IMR-90 (cell line): ENCODE measurements around the gene DDC. TPM values are rescaled to one million over a fixed set of nuclear protein-coding genes. Genes with fewer than 3 reads are reported as not detected.

Source experiments
- ATAC-seq: fragments of 200-7000 bp; cut with Tn5 transposase; 2 replicates; pipeline ENCODE4 v1.9.1; 2020; ENCODE audit warnings: low read depth, mild to moderate bottlenecking, moderate library complexity
- BruUV-seq: library from RNA; stranded (reverse); fragments of 400-500 nt; replicated peaks from 2 replicates; lab custom pipeline; 2021; lab: Mats Ljungman, UMichigan
- CTCF ChIA-PET: fragments of 300-600 bp; formaldehyde crosslinking; extraction: SDS; loops from one replicate; lab custom pipeline; 2021; ENCODE audit warnings: antibody characterized with exemption; lab: Yijun Ruan, JAX
- POLR2A ChIA-PET: fragments of 300-600 bp; sonication (Branson Sonifier 250); formaldehyde crosslinking; loops from one replicate; lab custom pipeline; 2022; ENCODE audit warnings: antibody characterized with exemption; ENCODE audit not compliant: unreplicated experiment; lab: Charles Lee
- DNase-seq: peaks from one replicate; pipeline ENCODE4 v3.0.0; 2013
- H2AFZ ChIP-seq: replicated peaks from 2 replicates; pipeline ENCODE3; 2013; ENCODE audit warnings: low read length, mild to moderate bottlenecking; ENCODE audit not compliant: poor library complexity
- H2AK5ac ChIP-seq: 2 replicates; pipeline ENCODE4 v1.6.1; 2013; ENCODE audit warnings: low read depth, low read length, inconsistent platforms
- H2AK9ac ChIP-seq: replicated peaks from 2 replicates; pipeline ENCODE3; 2013; ENCODE audit warnings: mild to moderate bottlenecking, low read depth, low read length, moderate library complexity; ENCODE audit not compliant: poor library complexity
- H2BK120ac ChIP-seq: 2 replicates; pipeline ENCODE4 v1.6.1; 2013; ENCODE audit warnings: low read depth, low read length, inconsistent platforms
- H2BK15ac ChIP-seq: 3 replicates; pipeline ENCODE4 v1.6.1; 2013; ENCODE audit warnings: low read depth, low read length, inconsistent platforms
- H2BK20ac ChIP-seq: 2 replicates; pipeline ENCODE4 v1.6.1; 2013; ENCODE audit warnings: low read depth, mild to moderate bottlenecking, inconsistent platforms, low read length, moderate library complexity
- H2BK5ac ChIP-seq: 2 replicates; pipeline ENCODE4 v1.6.1; 2013; ENCODE audit warnings: mild to moderate bottlenecking, low read depth, low read length, inconsistent platforms; ENCODE audit not compliant: poor library complexity, severe bottlenecking
- H3K14ac ChIP-seq: replicated peaks from 2 replicates; pipeline ENCODE4 v1.6.1; 2013; ENCODE audit warnings: low read depth, low read length, inconsistent platforms
- H3K18ac ChIP-seq: 2 replicates; pipeline ENCODE4 v1.6.1; 2013; ENCODE audit warnings: low read depth, low read length, control low read depth
- H3K23ac ChIP-seq: 2 replicates; pipeline ENCODE4 v1.6.1; 2013; ENCODE audit warnings: low read depth, low read length, inconsistent platforms
- H3K27ac ChIP-seq: 2 replicates; pipeline ENCODE4 v1.5.1; 2013; ENCODE audit warnings: mild to moderate bottlenecking, control low read depth, low read length; ENCODE audit not compliant: insufficient read depth
- H3K27me3 ChIP-seq: 2 replicates; pipeline ENCODE4 v1.6.1; 2013; ENCODE audit warnings: low read length; ENCODE audit not compliant: control insufficient read depth, insufficient read depth
- H3K36me3 ChIP-seq: 2 replicates; pipeline ENCODE4 v1.6.1; 2013; ENCODE audit warnings: low read length, mixed read lengths; ENCODE audit not compliant: control insufficient read depth, insufficient read depth
- H3K4ac ChIP-seq: 2 replicates; pipeline ENCODE4 v1.6.1; 2013; ENCODE audit warnings: low read depth, low read length, inconsistent platforms
- H3K4me1 ChIP-seq: 2 replicates; pipeline ENCODE4 v1.6.1; 2013; ENCODE audit warnings: low read length, mixed read lengths; ENCODE audit not compliant: control insufficient read depth, insufficient read depth
- H3K4me2 ChIP-seq: 2 replicates; pipeline ENCODE4 v1.6.1; 2013; ENCODE audit warnings: low read depth, mild to moderate bottlenecking, control low read depth, low read length, moderate library complexity
- H3K4me3 ChIP-seq: 2 replicates; pipeline ENCODE4 v1.5.1; 2013; ENCODE audit warnings: low read depth, mild to moderate bottlenecking, control low read depth, low read length, moderate library complexity; ENCODE audit not compliant: insufficient read depth
- H3K56ac ChIP-seq: 2 replicates; pipeline ENCODE4 v1.6.1; 2013; ENCODE audit warnings: low read length, inconsistent platforms; ENCODE audit not compliant: insufficient read depth; ENCODE audit errors: extremely low read depth
- H3K79me1 ChIP-seq, 2 experiments: 2 replicates each; pipeline ENCODE4 v1.6.1; 2013; ENCODE audit warnings: low read length in 2 of 2, inconsistent platforms in 1 of 2, low read depth in 1 of 2
- H3K9ac ChIP-seq: 2 replicates; pipeline ENCODE4 v1.6.1; 2013; ENCODE audit warnings: low read depth, low read length, control low read depth
- H3K9me1 ChIP-seq: 2 replicates; pipeline ENCODE4 v1.6.1; 2013; ENCODE audit warnings: low read length, inconsistent platforms; ENCODE audit not compliant: insufficient read depth
- H3K9me3 ChIP-seq: 2 replicates; pipeline ENCODE4 v1.6.1; 2013; ENCODE audit warnings: low read length; ENCODE audit not compliant: control insufficient read depth, insufficient read depth
- H4K20me1 ChIP-seq: 2 replicates; pipeline ENCODE4 v1.6.1; 2013; ENCODE audit warnings: low read length, inconsistent platforms; ENCODE audit not compliant: insufficient read depth
- H4K5ac ChIP-seq: 2 replicates; pipeline ENCODE4 v1.6.1; 2013; ENCODE audit warnings: mild to moderate bottlenecking, low read depth, low read length, control low read depth
- H4K8ac ChIP-seq, 2 experiments: 2 replicates each; pipeline ENCODE4 v1.6.1; 2013; ENCODE audit warnings: low read depth in 2 of 2, low read length in 2 of 2, control low read depth in 1 of 2, inconsistent platforms in 1 of 2
- H4K91ac ChIP-seq: 2 replicates; pipeline ENCODE4 v1.6.1; 2013; ENCODE audit warnings: low read depth, low read length, inconsistent platforms; ENCODE audit not compliant: insufficient read depth
- BHLHE40 ChIP-seq: fragments of 150-350 bp; IDR thresholded peaks from 2 replicates; pipeline ENCODE4 v1.6.1; 2016; ENCODE audit warnings: mild to moderate bottlenecking, low read depth, low read length
- CEBPB ChIP-seq: IDR thresholded peaks from 2 replicates; pipeline ENCODE4 v1.6.1; 2012; ENCODE audit warnings: low read depth, low read length, improper control_type of control experiment
- FOS ChIP-seq: fragments of 150-350 bp; IDR thresholded peaks from 2 replicates; pipeline ENCODE4 v1.6.1; 2016; ENCODE audit warnings: low read depth, low read length
- MXI1 ChIP-seq: IDR thresholded peaks from 2 replicates; pipeline ENCODE4 v1.6.1; 2012; ENCODE audit warnings: low read depth, mild to moderate bottlenecking, low read length, moderate library complexity, borderline replicate concordance
- NFE2L2 ChIP-seq: fragments of 150-350 bp; IDR thresholded peaks from 2 replicates; pipeline ENCODE4 v1.6.1; 2016; ENCODE audit warnings: low read depth, mild to moderate bottlenecking, low read length
- POLR2A ChIP-seq: IDR thresholded peaks from 2 replicates; pipeline ENCODE4 v1.6.1; 2012; ENCODE audit warnings: mild to moderate bottlenecking, low read depth, low read length
- RAD21 ChIP-seq: IDR thresholded peaks from 2 replicates; pipeline ENCODE4 v1.6.1; 2012; ENCODE audit warnings: low read length, improper control_type of control experiment
- SMC3 ChIP-seq: fragments of 150-350 bp; IDR thresholded peaks from 2 replicates; pipeline ENCODE4 v1.6.1; 2016; ENCODE audit warnings: low read depth, mild to moderate bottlenecking, antibody characterized with exemption, low read length, moderate library complexity
- WGBS, 2 experiments: methylation state at CpG; one replicate each; pipeline versions ENCODE4 v1.1.5 to v1.1.7; 2013; ENCODE audit warnings: missing lambda C conversion rate in 2 of 2; ENCODE audit not compliant: insufficient read length in 1 of 2; ENCODE audit errors: extremely low coverage in 2 of 2; 5-methylcytosine and 5-hydroxymethylcytosine counted together
- dilution Hi-C: fragments of 300-500 bp; cut with HindIII; formaldehyde crosslinking; loops from one replicate; pipeline ENCODE4 v1.14.3; 2018; ENCODE audit warnings: low sequenced_read_pairs; ENCODE audit not compliant: unreplicated experiment
- in situ Hi-C: fragments of 300-500 bp; cut with MboI; formaldehyde crosslinking; loops from 3 replicates; pipeline ENCODE4 v1.14.3; 2019; ENCODE audit warnings: low sequenced_read_pairs, inconsistent platforms, mixed read lengths
- intact Hi-C: fragments of 100-400 bp; cut with micrococcal nuclease; formaldehyde crosslinking; loops from 2 replicates; pipeline ENCODE4 v1.10.0; 2022
- polyA plus RNA-seq, 3 experiments: library from polyadenylated mRNA; depleted of rRNA; stranded (reverse); fragments of >200 nt; gene quantifications; 2 replicates each; pipeline ENCODE4 v1.2.3, GENCODE V29; 2012; ENCODE audit warnings: low replicate concordance in 1 of 3
- total RNA-seq: library from RNA; depleted of rRNA; stranded (reverse); fragments of >200 nt; gene quantifications from 2 replicates; pipeline ENCODE4 v1.2.3, GENCODE V29; 2012
- TF ChIP-seq, protein P1 (sequence below): conservative IDR thresholded peaks from 2 replicates; pipeline ENCODE4 v1.5.1; 2012; ENCODE audit warnings: mild to moderate bottlenecking, low read depth, low read length, improper control_type of control experiment

The DDC gene
- total and polyA plus RNA-seq, 2 of the 4 experiments (the other 2 are of a cell fraction): not detected

- TF ChIP-seq CEBPB: no peak
Observed at GRCh38 chr7:50418526-50419290, 146.5 kb downstream of the DDC start (continued).

DNA sequence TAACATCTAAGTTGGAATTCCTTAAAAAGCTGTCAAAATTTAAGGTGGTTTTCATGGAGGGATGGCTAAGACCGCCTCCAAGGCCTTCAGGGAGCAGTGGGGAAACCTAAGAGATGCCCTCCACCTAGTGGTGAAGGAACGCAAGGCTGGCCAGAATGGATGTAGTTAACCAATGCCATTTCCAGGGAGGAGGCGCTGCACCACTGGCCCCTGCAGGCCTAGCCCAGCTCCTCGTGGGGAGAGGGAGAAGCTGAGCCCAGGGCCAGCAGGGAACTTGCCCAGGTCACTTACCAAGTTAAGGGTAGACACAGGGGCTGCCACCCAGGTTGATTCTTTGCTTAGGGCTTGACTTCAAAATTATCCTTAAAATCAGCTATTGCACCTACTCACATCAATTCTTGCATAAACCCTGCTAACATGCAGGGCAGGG, 147.1 kb downstream of the DDC start:
- H3K9me1 ChIP-seq: no peaks in the 10 kb centered on the region
- H2BK5ac ChIP-seq: no peak overlapping the region
- no peaks in the 10 kb centered on the region for H4K20me1 ChIP-seq
- no peaks in the 10 kb centered on the region for H3K79me1 ChIP-seq
- H2BK20ac ChIP-seq: no peak overlapping the region
- in situ Hi-C loops: no loop called here
- no peak overlapping the region for H3K23ac ChIP-seq
- ChIA-PET POLR2A (no interaction called here), CTCF (interaction anchor here (0.6 to 1.7 kb wide), 8 partner anchors 9 to 743 kb away, joined by 3 to 8 read pairs (median 4); no protein-coding TSS in a partner anchor)
- no peak for TF ChIP-seq BHLHE40
- peak; percentile 68 for TF ChIP-seq RAD21
- no peak for TF ChIP-seq NFE2L2
- no peak for TF ChIP-seq FOS
- no peak for TF ChIP-seq MXI1
- TF ChIP-seq POLR2A: no peak
- peak; percentile 65 for TF ChIP-seq SMC3
- TF ChIP-seq, protein P1, sequence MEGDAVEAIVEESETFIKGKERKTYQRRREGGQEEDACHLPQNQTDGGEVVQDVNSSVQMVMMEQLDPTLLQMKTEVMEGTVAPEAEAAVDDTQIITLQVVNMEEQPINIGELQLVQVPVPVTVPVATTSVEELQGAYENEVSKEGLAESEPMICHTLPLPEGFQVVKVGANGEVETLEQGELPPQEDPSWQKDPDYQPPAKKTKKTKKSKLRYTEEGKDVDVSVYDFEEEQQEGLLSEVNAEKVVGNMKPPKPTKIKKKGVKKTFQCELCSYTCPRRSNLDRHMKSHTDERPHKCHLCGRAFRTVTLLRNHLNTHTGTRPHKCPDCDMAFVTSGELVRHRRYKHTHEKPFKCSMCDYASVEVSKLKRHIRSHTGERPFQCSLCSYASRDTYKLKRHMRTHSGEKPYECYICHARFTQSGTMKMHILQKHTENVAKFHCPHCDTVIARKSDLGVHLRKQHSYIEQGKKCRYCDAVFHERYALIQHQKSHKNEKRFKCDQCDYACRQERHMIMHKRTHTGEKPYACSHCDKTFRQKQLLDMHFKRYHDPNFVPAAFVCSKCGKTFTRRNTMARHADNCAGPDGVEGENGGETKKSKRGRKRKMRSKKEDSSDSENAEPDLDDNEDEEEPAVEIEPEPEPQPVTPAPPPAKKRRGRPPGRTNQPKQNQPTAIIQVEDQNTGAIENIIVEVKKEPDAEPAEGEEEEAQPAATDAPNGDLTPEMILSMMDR: peak; percentile 90
- H2BK120ac ChIP-seq: no peak overlapping the region
- peak; percentile 100 for ATAC-seq
- no peaks in the 10 kb centered on the region for H3K4me1 ChIP-seq
- H2AK5ac ChIP-seq: no peak overlapping the region
- no peak overlapping the region for H3K27ac ChIP-seq
- no peak overlapping the region for H2AK9ac ChIP-seq
- no peak overlapping the region for H2BK15ac ChIP-seq
- H3K4me3 ChIP-seq: no peak overlapping the region
- DNase-seq: peak; percentile 75
- WGBS, 2 experiments: 0% methylated on average over 2 of the region's 4 CpGs; no CpG with 5 or more reads in 1 of the 2 experiments
- H2AFZ ChIP-seq: peak overlapping the region; percentile 44
- H3K18ac ChIP-seq: no peak overlapping the region
- H3K4me2 ChIP-seq: no peak overlapping the region
- no peak overlapping the region for H4K5ac ChIP-seq
- intact Hi-C loops: loop anchor here (1.0 kb wide), 2 partner anchors 276 to 326 kb away; no protein-coding TSS in a partner anchor
- H4K91ac ChIP-seq: no peak overlapping the region
- H3K27me3 ChIP-seq: peaks cover 3% of the 10 kb centered on the region
- no peak overlapping the region for H3K14ac ChIP-seq
- H4K8ac ChIP-seq: no peak overlapping the region
- no peak overlapping the region for H3K4ac ChIP-seq
- no peak overlapping the region for H3K56ac ChIP-seq
- H3K9me3 ChIP-seq: no peaks in the 10 kb centered on the region
- H3K9ac ChIP-seq: no peak overlapping the region
- no TSS peak for BruUV-seq
- dilution Hi-C loops: no loop called here
- H3K36me3 ChIP-seq: no peaks in the 10 kb centered on the region
